ENCODE results near the gene QRICH1. TPM values are rescaled to one million over a fixed set of nuclear protein-coding genes. Genes with fewer than 3 reads are reported as not detected.

QRICH1 gene
- total RNA-seq, 1 experiment from 2014 or later, result 123 TPM

DNA sequence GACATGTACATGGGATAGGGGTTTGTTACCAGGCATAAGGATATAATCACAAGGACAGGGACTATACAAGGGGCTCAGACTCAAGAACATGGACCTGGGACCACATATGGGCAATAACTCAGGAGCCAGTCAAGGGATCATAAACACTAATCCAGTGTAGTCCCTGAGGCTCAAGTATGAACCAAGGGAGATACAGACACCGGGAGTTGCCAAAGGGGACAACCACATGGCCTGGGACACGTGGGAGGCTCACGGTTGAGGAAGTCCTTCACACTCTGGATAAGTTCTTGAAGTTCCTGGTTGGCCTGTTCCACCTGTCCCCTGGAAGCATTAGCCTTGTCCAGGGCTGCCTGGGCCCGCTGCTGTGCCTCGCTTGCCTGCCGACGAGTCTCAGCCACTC, 28.6 kb upstream of the QRICH1 start:
- ChIA-PET POLR2A (no interaction called here), CTCF (interaction anchor here (2.6 kb wide), 1 partner anchor 29 kb away, joined by 19 read pairs; the partner anchor contains the start of gene QRICH1)
- Mint-ChIP-seq H3K27ac (peak overlapping the region; percentile 87; the same call in 1 of the 2 replicates), H3K4me3 (no peak overlapping the region), H3K9me3 (no peaks in the 10 kb centered on the region), H3K36me3 (peaks cover 16% of the 10 kb centered on the region), H3K4me1 (peaks cover 4% of the 10 kb centered on the region), H3K27me3 (ENCODE audit: low read depth) (no peaks in the 10 kb centered on the region)
- DNase-seq (ENCODE audit: low spot score) (no peak), ATAC-seq (no peak)
- TF ChIP-seq JUN (CRISPR knock-in tag; IDR thresholded peaks at IDR 0.05) (no peak), HMGA2 (CRISPR knock-in tag; IDR thresholded peaks at IDR 0.05) (no peak), SMAD4 (CRISPR knock-in tag; IDR thresholded peaks at IDR 0.05) (no peak), CREM (CRISPR knock-in tag; IDR thresholded peaks at IDR 0.05) (no peak), ZNF263 (CRISPR knock-in tag; IDR thresholded peaks at IDR 0.05; ENCODE audit: low read depth) (no peak), MYBL2 (CRISPR knock-in tag; IDR thresholded peaks at IDR 0.05) (no peak), TEAD4 (CRISPR knock-in tag; IDR thresholded peaks at IDR 0.05) (no peak)
- TF ChIP-seq, protein P1, sequence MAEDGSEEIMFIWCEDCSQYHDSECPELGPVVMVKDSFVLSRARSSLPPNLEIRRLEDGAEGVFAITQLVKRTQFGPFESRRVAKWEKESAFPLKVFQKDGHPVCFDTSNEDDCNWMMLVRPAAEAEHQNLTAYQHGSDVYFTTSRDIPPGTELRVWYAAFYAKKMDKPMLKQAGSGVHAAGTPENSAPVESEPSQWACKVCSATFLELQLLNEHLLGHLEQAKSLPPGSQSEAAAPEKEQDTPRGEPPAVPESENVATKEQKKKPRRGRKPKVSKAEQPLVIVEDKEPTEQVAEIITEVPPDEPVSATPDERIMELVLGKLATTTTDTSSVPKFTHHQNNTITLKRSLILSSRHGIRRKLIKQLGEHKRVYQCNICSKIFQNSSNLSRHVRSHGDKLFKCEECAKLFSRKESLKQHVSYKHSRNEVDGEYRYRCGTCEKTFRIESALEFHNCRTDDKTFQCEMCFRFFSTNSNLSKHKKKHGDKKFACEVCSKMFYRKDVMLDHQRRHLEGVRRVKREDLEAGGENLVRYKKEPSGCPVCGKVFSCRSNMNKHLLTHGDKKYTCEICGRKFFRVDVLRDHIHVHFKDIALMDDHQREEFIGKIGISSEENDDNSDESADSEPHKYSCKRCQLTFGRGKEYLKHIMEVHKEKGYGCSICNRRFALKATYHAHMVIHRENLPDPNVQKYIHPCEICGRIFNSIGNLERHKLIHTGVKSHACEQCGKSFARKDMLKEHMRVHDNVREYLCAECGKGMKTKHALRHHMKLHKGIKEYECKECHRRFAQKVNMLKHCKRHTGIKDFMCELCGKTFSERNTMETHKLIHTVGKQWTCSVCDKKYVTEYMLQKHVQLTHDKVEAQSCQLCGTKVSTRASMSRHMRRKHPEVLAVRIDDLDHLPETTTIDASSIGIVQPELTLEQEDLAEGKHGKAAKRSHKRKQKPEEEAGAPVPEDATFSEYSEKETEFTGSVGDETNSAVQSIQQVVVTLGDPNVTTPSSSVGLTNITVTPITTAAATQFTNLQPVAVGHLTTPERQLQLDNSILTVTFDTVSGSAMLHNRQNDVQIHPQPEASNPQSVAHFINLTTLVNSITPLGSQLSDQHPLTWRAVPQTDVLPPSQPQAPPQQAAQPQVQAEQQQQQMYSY (CRISPR knock-in tag; IDR thresholded peaks at IDR 0.05), result no peak
- TF ChIP-seq, protein P2, sequence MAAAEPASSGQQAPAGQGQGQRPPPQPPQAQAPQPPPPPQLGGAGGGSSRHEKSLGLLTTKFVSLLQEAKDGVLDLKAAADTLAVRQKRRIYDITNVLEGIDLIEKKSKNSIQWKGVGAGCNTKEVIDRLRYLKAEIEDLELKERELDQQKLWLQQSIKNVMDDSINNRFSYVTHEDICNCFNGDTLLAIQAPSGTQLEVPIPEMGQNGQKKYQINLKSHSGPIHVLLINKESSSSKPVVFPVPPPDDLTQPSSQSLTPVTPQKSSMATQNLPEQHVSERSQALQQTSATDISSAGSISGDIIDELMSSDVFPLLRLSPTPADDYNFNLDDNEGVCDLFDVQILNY (CRISPR knock-in tag; IDR thresholded peaks at IDR 0.05), result no peak
- TF ChIP-seq, protein P3, sequence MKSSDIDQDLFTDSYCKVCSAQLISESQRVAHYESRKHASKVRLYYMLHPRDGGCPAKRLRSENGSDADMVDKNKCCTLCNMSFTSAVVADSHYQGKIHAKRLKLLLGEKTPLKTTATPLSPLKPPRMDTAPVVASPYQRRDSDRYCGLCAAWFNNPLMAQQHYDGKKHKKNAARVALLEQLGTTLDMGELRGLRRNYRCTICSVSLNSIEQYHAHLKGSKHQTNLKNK (CRISPR knock-in tag; IDR thresholded peaks at IDR 0.05), result no peak
- TF ChIP-seq, protein P4, sequence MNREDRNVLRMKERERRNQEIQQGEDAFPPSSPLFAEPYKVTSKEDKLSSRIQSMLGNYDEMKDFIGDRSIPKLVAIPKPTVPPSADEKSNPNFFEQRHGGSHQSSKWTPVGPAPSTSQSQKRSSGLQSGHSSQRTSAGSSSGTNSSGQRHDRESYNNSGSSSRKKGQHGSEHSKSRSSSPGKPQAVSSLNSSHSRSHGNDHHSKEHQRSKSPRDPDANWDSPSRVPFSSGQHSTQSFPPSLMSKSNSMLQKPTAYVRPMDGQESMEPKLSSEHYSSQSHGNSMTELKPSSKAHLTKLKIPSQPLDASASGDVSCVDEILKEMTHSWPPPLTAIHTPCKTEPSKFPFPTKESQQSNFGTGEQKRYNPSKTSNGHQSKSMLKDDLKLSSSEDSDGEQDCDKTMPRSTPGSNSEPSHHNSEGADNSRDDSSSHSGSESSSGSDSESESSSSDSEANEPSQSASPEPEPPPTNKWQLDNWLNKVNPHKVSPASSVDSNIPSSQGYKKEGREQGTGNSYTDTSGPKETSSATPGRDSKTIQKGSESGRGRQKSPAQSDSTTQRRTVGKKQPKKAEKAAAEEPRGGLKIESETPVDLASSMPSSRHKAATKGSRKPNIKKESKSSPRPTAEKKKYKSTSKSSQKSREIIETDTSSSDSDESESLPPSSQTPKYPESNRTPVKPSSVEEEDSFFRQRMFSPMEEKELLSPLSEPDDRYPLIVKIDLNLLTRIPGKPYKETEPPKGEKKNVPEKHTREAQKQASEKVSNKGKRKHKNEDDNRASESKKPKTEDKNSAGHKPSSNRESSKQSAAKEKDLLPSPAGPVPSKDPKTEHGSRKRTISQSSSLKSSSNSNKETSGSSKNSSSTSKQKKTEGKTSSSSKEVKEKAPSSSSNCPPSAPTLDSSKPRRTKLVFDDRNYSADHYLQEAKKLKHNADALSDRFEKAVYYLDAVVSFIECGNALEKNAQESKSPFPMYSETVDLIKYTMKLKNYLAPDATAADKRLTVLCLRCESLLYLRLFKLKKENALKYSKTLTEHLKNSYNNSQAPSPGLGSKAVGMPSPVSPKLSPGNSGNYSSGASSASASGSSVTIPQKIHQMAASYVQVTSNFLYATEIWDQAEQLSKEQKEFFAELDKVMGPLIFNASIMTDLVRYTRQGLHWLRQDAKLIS (CRISPR knock-in tag; IDR thresholded peaks at IDR 0.05; ENCODE audit: borderline replicate concordance), result no peak

DNA sequence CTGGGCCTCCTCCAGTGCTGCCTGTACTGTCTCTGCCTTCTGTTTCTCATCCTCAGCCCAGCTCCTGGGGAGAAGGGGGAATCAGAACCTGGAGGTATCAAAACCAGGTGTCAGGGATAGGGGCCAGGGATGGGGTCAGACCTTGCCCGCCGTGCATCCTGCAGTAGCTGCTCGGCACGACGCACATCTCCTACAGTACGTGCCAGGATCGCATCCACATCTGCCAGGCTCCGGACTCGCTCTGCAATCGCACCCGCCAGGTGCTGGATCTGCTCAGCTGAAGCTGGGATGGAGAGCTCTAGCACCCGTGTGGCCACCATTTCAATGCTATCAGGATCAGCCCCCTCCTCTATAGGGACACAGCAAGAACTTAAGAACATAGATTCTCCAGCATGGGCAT, 28.2 kb upstream of the QRICH1 start:
- ATAC-seq (no peak), DNase-seq (ENCODE audit: low spot score) (no peak)
- ChIA-PET CTCF (interaction anchor here (1.6 to 2.6 kb wide), 3 partner anchors 16 to 49 kb away, joined by 5 to 19 read pairs (median 16); partner anchors contain the start of genes KLHDC8B and QRICH1), POLR2A (no interaction called here)
- Mint-ChIP-seq H3K4me3 (peak overlapping the region; percentile 82; the same call in 1 of the 2 replicates), H3K4me1 (peaks cover 4% of the 10 kb centered on the region), H3K36me3 (peaks cover 18% of the 10 kb centered on the region), H3K9me3 (no peaks in the 10 kb centered on the region), H3K27me3 (ENCODE audit: low read depth) (no peaks in the 10 kb centered on the region), H3K27ac (peak overlapping the region; percentile 87)
- TF ChIP-seq, protein P5, sequence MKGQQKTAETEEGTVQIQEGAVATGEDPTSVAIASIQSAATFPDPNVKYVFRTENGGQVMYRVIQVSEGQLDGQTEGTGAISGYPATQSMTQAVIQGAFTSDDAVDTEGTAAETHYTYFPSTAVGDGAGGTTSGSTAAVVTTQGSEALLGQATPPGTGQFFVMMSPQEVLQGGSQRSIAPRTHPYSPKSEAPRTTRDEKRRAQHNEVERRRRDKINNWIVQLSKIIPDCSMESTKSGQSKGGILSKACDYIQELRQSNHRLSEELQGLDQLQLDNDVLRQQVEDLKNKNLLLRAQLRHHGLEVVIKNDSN (CRISPR knock-in tag; IDR thresholded peaks at IDR 0.05), result no peak
- TF ChIP-seq GTF2I (CRISPR knock-in tag; conservative IDR thresholded peaks at IDR 0.05), result no peak
- TF ChIP-seq, protein P6, sequence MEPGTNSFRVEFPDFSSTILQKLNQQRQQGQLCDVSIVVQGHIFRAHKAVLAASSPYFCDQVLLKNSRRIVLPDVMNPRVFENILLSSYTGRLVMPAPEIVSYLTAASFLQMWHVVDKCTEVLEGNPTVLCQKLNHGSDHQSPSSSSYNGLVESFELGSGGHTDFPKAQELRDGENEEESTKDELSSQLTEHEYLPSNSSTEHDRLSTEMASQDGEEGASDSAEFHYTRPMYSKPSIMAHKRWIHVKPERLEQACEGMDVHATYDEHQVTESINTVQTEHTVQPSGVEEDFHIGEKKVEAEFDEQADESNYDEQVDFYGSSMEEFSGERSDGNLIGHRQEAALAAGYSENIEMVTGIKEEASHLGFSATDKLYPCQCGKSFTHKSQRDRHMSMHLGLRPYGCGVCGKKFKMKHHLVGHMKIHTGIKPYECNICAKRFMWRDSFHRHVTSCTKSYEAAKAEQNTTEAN (CRISPR knock-in tag; IDR thresholded peaks at IDR 0.05), result no peak
- TF ChIP-seq TEAD4 (CRISPR knock-in tag; IDR thresholded peaks at IDR 0.05), result no peak
- TF ChIP-seq KAT7 (CRISPR knock-in tag; IDR thresholded peaks at IDR 0.05; ENCODE audit: borderline replicate concordance), result no peak
- no peak for TF ChIP-seq OVOL2 (CRISPR knock-in tag; IDR thresholded peaks at IDR 0.05; ENCODE audit: borderline replicate concordance)
- TF ChIP-seq, protein P7, sequence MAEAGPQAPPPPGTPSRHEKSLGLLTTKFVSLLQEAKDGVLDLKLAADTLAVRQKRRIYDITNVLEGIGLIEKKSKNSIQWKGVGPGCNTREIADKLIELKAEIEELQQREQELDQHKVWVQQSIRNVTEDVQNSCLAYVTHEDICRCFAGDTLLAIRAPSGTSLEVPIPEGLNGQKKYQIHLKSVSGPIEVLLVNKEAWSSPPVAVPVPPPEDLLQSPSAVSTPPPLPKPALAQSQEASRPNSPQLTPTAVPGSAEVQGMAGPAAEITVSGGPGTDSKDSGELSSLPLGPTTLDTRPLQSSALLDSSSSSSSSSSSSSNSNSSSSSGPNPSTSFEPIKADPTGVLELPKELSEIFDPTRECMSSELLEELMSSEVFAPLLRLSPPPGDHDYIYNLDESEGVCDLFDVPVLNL (CRISPR knock-in tag; IDR thresholded peaks at IDR 0.05; ENCODE audit: borderline replicate concordance, low read depth), result no peak
- TF ChIP-seq, protein P8, sequence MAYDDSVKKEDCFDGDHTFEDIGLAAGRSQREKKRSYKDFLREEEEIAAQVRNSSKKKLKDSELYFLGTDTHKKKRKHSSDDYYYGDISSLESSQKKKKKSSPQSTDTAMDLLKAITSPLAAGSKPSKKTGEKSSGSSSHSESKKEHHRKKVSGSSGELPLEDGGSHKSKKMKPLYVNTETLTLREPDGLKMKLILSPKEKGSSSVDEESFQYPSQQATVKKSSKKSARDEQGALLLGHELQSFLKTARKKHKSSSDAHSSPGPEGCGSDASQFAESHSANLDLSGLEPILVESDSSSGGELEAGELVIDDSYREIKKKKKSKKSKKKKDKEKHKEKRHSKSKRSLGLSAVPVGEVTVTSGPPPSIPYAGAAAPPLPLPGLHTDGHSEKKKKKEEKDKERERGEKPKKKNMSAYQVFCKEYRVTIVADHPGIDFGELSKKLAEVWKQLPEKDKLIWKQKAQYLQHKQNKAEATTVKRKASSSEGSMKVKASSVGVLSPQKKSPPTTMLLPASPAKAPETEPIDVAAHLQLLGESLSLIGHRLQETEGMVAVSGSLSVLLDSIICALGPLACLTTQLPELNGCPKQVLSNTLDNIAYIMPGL (CRISPR knock-in tag; IDR thresholded peaks at IDR 0.05), result no peak
- TF ChIP-seq NFE2L1 (CRISPR knock-in tag; IDR thresholded peaks at IDR 0.05), result no peak
- no peak for TF ChIP-seq CREB1 (CRISPR knock-in tag; IDR thresholded peaks at IDR 0.05)

Data from WTC11 (cell line).